CD4-positive, alpha-beta memory T cell (primary cell): ENCODE data around the gene PATE3. TPM values are rescaled to one million over a fixed set of nuclear protein-coding genes. Genes with fewer than 3 reads are reported as not detected.

Experiments used
- CTCF ChIA-PET: fragments of 350-600 bp; sonication (Branson Sonifier 250); formaldehyde crosslinking; loops from one replicate; lab custom pipeline; 2021; ENCODE audit warnings: inconsistent platforms; ENCODE audit not compliant: partially characterized antibody; lab: Charles Lee
- POLR2A ChIA-PET: fragments of 350-600 bp; sonication (Branson Sonifier 250); formaldehyde crosslinking; loops from one replicate; lab custom pipeline; 2021; ENCODE audit not compliant: partially characterized antibody; lab: Charles Lee
- DNase-seq, 5 donors: peaks; one replicate each; pipeline versions ENCODE4 v3.0.0 to v3.0.0-alpha.2; 2020 to 2022; ENCODE audit warnings: mixed read lengths in 1 of 5
- H3K27ac ChIP-seq: one replicate; pipeline ENCODE4 v1.7.0; 2013; ENCODE audit warnings: low read depth, low read length
- H3K27me3 ChIP-seq: 2 replicates; pipeline ENCODE4 v1.7.0; 2013; ENCODE audit warnings: mild to moderate bottlenecking, low read length, moderate library complexity; ENCODE audit not compliant: insufficient read depth
- H3K36me3 ChIP-seq: 2 replicates; pipeline ENCODE4 v1.7.0; 2013; ENCODE audit warnings: mild to moderate bottlenecking, low read length, moderate library complexity; ENCODE audit not compliant: insufficient read depth
- H3K4me1 ChIP-seq: 2 replicates; pipeline ENCODE4 v1.7.0; 2013; ENCODE audit warnings: mild to moderate bottlenecking, low read length, moderate library complexity; ENCODE audit not compliant: insufficient read depth
- H3K4me3 ChIP-seq, 2 donors: one replicate each; pipeline ENCODE4 v1.7.0; 2013; ENCODE audit warnings: low read length in 2 of 2, mild to moderate bottlenecking in 1 of 2
- H3K9me3 ChIP-seq, 2 donors: one replicate each; pipeline ENCODE4 v1.7.0; 2013; ENCODE audit warnings: low read length in 2 of 2, control low read depth in 1 of 2; ENCODE audit not compliant: control insufficient read depth in 1 of 2
- H3K27ac Mint-ChIP-seq, 7 donors: one replicate each; pipeline ENCODE4 v1.8.0; 2020 to 2021; ENCODE audit warnings: mixed read lengths in 7 of 7, mild to moderate bottlenecking in 6 of 7, inconsistent platforms in 3 of 7, moderate library complexity in 3 of 7
- H3K27me3 Mint-ChIP-seq, 2 donors: one replicate each; pipeline ENCODE4 v1.8.0; 2020 to 2021; ENCODE audit warnings: mixed read lengths in 2 of 2
- H3K36me3 Mint-ChIP-seq, 2 donors: one replicate each; pipeline ENCODE4 v1.8.0; 2020 to 2021; ENCODE audit warnings: mixed read lengths in 2 of 2, inconsistent platforms in 1 of 2, mild to moderate bottlenecking in 1 of 2
- H3K4me1 Mint-ChIP-seq, 4 donors: one replicate each; pipeline ENCODE4 v1.8.0; 2020 to 2021; ENCODE audit warnings: mixed read lengths in 4 of 4, mild to moderate bottlenecking in 1 of 4
- H3K4me3 Mint-ChIP-seq, 8 donors: one replicate each; pipeline ENCODE4 v1.8.0; 2020 to 2021; ENCODE audit warnings: mixed read lengths in 8 of 8, mild to moderate bottlenecking in 7 of 8, moderate library complexity in 6 of 8, inconsistent platforms in 3 of 8
- H3K9me3 Mint-ChIP-seq, 8 donors: one replicate each; pipeline ENCODE4 v1.8.0; 2020 to 2021; ENCODE audit warnings: mixed read lengths in 8 of 8, mild to moderate bottlenecking in 5 of 8, inconsistent platforms in 3 of 8, moderate library complexity in 1 of 8
- intact Hi-C: fragments of 100-400 bp; cut with micrococcal nuclease; formaldehyde crosslinking; loops from one replicate; pipeline ENCODE4 v1.15.1; 2023
- polyA plus RNA-seq, 2 donors: library from polyadenylated mRNA; unstranded; fragments of 300-500 nt; fragmentation: Illumina TruSeq; gene quantifications; one replicate each; pipeline ENCODE4 v1.2.3, GENCODE V29; 2021
- total RNA-seq, 2 experiments: library from RNA; stranded (reverse); gene quantifications; one replicate each; pipeline ENCODE4 v1.2.3, GENCODE V29; 2021

The PATE3 gene
- total and polyA plus RNA-seq, 4 experiments from 2014 or later, result not detected

DNA sequence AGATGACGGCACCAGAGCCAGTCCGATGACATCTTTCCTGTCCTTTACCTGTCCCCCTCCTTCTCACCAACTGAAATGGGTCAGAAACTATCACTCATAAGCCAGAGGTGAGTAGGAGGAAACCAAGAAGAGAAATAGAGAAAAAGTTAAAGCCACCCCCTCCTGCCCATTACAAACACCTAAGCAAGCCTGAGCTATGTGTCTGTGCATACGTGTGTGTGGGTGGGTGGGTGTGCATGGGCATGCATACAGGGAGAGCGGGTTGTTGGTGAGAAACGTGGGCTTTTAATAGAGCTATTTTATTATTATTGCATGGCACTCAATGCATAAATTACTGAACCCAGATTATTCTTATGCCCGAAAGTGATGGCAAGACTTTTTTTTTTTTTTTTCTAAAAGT, 47.8 kb downstream of the PATE3 start:
- Mint-ChIP-seq H3K27ac (no peak overlapping the region), H3K4me1 (no peaks in the 10 kb centered on the region), H3K36me3 (no peaks in the 10 kb centered on the region), H3K27me3 (peaks cover 22% of the 10 kb centered on the region in 2 donors), H3K9me3 (peaks cover 0 to 16% (median 7%) of the 10 kb centered on the region in 8 donors), H3K4me3 (no peak overlapping the region)
- H3K4me1 ChIP-seq, result no peaks in the 10 kb centered on the region
- DNase-seq, result no peak
- POLR2A ChIA-PET, result no interaction called here
- no peaks in the 10 kb centered on the region for H3K27me3 ChIP-seq
- no peak overlapping the region for H3K27ac ChIP-seq
- H3K36me3 ChIP-seq, result no peaks in the 10 kb centered on the region
- H3K4me3 ChIP-seq, result no peak overlapping the region
- no peaks in the 10 kb centered on the region for H3K9me3 ChIP-seq
- CTCF ChIA-PET, result no interaction called here
- intact Hi-C loops, result no loop called here

Other genes with a start within 250 kb of the PATE3 start
- gene EI24, start 218.7 kb upstream of the PATE3 start, total RNA-seq, result 10 to 100 TPM; 35.5 to 36.8 TPM
- 10 to 100 TPM; 59.5 to 61.2 TPM for gene EI24, start 218.7 kb upstream of the PATE3 start, polyA plus RNA-seq
- 100 to 1,000 TPM; 133 to 138 TPM for gene STT3A, start 195.3 kb upstream of the PATE3 start, total RNA-seq
- 10 to 100 TPM; 81.8 to 86.7 TPM for gene STT3A, start 195.3 kb upstream of the PATE3 start, polyA plus RNA-seq
- 1 to 10 TPM in 1 of 2 experiments, under 1 TPM in 1; 1.00 to 1.7 TPM for gene CHEK1, start 163.0 kb upstream of the PATE3 start, total RNA-seq
- gene CHEK1, start 163.0 kb upstream of the PATE3 start, polyA plus RNA-seq, result 1 to 10 TPM; 2.0 TPM
- not detected for gene ACRV1, start 107.3 kb upstream of the PATE3 start, total RNA-seq
- gene ACRV1, start 107.3 kb upstream of the PATE3 start, polyA plus RNA-seq, result not detected
- gene PATE1, start 41.8 kb upstream of the PATE3 start, total RNA-seq, result not detected
- not detected for gene PATE1, start 41.8 kb upstream of the PATE3 start, polyA plus RNA-seq
- not detected for gene PATE2, start 9.3 kb upstream of the PATE3 start, total RNA-seq
- not detected for gene PATE2, start 9.3 kb upstream of the PATE3 start, polyA plus RNA-seq
- gene PATE4, start 45.2 kb downstream of the PATE3 start, total RNA-seq, result not detected
- not detected for gene PATE4, start 45.2 kb downstream of the PATE3 start, polyA plus RNA-seq
- 1 to 10 TPM; 8.1 to 8.2 TPM for gene HYLS1, start 99.5 kb downstream of the PATE3 start, total RNA-seq
- gene HYLS1, start 99.5 kb downstream of the PATE3 start, polyA plus RNA-seq, result 1 to 10 TPM; 8.9 to 9.6 TPM
- gene PUS3, start 115.1 kb downstream of the PATE3 start, total RNA-seq, result 10 to 100 TPM; 12.4 to 12.6 TPM
- 10 to 100 TPM in 1 of 2 donors, 1 to 10 TPM in 1; 5.3 to 11.9 TPM for gene PUS3, start 115.1 kb downstream of the PATE3 start, polyA plus RNA-seq
- gene DDX25, start 116.4 kb downstream of the PATE3 start, total RNA-seq, result not detected
- not detected for gene DDX25, start 116.4 kb downstream of the PATE3 start, polyA plus RNA-seq
- not detected for gene VSIG10L2, start 157.9 kb downstream of the PATE3 start, total RNA-seq
- not detected for gene VSIG10L2, start 157.9 kb downstream of the PATE3 start, polyA plus RNA-seq